Lower leg skin (tissue), 4 donors: ENCODE data around the gene TRPC1. TPM values are rescaled to one million over a fixed set of nuclear protein-coding genes. Genes with fewer than 3 reads are reported as not detected.

Source experiments
- DNase-seq, 2 donors: peaks; one replicate each; pipeline ENCODE4 v3.0.0-alpha.2; 2019; ENCODE audit warnings: low spot score in 2 of 2
- H3K4me3 ChIP-seq: fragments of 200-600 bp; sonication (generic); 2 replicates; pipeline ENCODE4 v1.5.1; 2017; ENCODE audit warnings: mild to moderate bottlenecking, low read depth; ENCODE audit not compliant: poor library complexity, severe bottlenecking
- POLR2A ChIP-seq, 2 donors: fragments of 450-650 bp; IDR thresholded peaks; one replicate each; pipeline ENCODE4 v1.6.1; 2016 to 2017; ENCODE audit warnings: antibody characterized with exemption in 2 of 2, mild to moderate bottlenecking in 1 of 2, moderate library complexity in 1 of 2
- WGBS, 2 donors: methylation state at CpG; one replicate each; pipeline ENCODE4 v1.1.5; 2018; 5-methylcytosine and 5-hydroxymethylcytosine counted together
- intact Hi-C: fragments of 100-400 bp; cut with DNase I; formaldehyde crosslinking; loops from one replicate; pipeline ENCODE4 v1.15.0; 2023; ENCODE audit warnings: low total_unique reads
- total RNA-seq, 4 donors: library from RNA; depleted of rRNA; stranded (reverse); fragments of >200 nt; gene quantifications; one replicate each; pipeline ENCODE4 v1.1.0, GENCODE V29; 2016
- TF ChIP-seq, protein P1 (sequence below), 3 donors: fragments of 450-650 bp; IDR thresholded peaks; one replicate each; pipeline ENCODE4 v1.5.1; 2016; ENCODE audit warnings: antibody characterized with exemption in 3 of 3, mild to moderate bottlenecking in 3 of 3, moderate library complexity in 2 of 3

The TRPC1 gene
- total RNA-seq, 4 donors from 2014 or later = 2.7 to 5.5 (median 4.7) TPM

DNA sequence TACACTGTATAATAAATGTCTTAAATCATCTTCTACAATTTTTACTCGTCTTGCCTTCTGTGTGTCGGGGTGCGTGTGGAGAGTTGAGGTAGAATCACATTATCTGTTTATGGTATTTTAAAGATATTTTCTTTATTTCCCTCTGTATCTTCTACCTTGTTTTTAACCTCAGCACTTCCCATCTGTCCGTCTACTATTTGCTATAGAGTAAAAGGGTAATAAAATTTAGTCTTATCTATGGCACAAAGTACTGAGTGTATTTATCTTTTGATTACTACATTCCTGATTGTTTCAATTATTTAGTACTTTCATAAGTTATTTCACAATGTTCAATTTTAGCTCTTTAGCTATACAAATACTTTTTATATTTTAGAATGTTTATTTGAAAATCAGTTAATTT lies 62.2 kb downstream of the TRPC1 start:
- WGBS, 2 donors = 94 to 95% methylated on average over 4 of the region's 4 CpGs
- TF ChIP-seq, protein P1, sequence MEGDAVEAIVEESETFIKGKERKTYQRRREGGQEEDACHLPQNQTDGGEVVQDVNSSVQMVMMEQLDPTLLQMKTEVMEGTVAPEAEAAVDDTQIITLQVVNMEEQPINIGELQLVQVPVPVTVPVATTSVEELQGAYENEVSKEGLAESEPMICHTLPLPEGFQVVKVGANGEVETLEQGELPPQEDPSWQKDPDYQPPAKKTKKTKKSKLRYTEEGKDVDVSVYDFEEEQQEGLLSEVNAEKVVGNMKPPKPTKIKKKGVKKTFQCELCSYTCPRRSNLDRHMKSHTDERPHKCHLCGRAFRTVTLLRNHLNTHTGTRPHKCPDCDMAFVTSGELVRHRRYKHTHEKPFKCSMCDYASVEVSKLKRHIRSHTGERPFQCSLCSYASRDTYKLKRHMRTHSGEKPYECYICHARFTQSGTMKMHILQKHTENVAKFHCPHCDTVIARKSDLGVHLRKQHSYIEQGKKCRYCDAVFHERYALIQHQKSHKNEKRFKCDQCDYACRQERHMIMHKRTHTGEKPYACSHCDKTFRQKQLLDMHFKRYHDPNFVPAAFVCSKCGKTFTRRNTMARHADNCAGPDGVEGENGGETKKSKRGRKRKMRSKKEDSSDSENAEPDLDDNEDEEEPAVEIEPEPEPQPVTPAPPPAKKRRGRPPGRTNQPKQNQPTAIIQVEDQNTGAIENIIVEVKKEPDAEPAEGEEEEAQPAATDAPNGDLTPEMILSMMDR (IDR thresholded peaks at IDR 0.05) = no peak
- TF ChIP-seq POLR2A (IDR thresholded peaks at IDR 0.05) = no peak
- DNase-seq = no peak
- H3K4me3 ChIP-seq = no peak overlapping the region
- intact Hi-C loops = no loop called here

GRCh38 chr3:142787719-142788118 lies 63.9 kb downstream of the TRPC1 start:
- intact Hi-C loops = no loop called here
- no peak overlapping the region for H3K4me3 ChIP-seq
- TF ChIP-seq, protein P1 (IDR thresholded peaks at IDR 0.05) = no peak
- no peak for TF ChIP-seq POLR2A (IDR thresholded peaks at IDR 0.05)
- WGBS, 2 donors = 43 to 56% methylated on average over 1 of the region's 1 CpG
- DNase-seq = no peak

DNA sequence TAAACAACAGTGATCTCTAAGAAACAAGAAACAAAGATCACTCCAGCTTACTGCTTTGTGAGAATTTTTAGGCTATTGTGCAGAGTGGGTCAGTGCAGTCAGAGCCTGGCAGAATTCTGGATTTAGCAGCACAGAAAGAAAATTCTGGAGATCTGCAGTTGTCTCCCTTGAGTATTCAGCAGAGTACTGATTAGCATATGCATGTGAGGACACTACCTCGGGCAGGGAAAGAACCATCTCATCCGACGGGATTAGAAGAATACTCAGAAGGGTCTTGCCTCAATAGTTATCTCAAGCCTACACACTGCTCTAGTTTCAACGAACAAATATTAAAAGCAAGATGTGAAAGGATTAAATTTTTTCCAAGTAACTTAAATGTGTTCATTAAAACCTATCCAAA lies 70.7 kb downstream of the TRPC1 start:
- 82 to 83% methylated on average over 4 of the region's 4 CpGs for WGBS, 2 donors
- H3K4me3 ChIP-seq = no peak overlapping the region
- DNase-seq = no peak
- TF ChIP-seq POLR2A (IDR thresholded peaks at IDR 0.05) = no peak
- intact Hi-C loops = no loop called here

- H3K4me3 ChIP-seq = no peak overlapping the region
- WGBS, 2 donors = 91 to 93% methylated on average over 1 of the region's 1 CpG
- DNase-seq = no peak
- TF ChIP-seq, protein P1 (IDR thresholded peaks at IDR 0.05) = no peak
- TF ChIP-seq POLR2A (IDR thresholded peaks at IDR 0.05) = no peak
- intact Hi-C loops = no loop called here
Observed at GRCh38 chr3:142795332-142795731, 71.5 kb downstream of the TRPC1 start.

- intact Hi-C loops = no loop called here
- TF ChIP-seq, protein P1 (IDR thresholded peaks at IDR 0.05) = no peak
- no peak for TF ChIP-seq POLR2A (IDR thresholded peaks at IDR 0.05)
- H3K4me3 ChIP-seq = no peak overlapping the region
- WGBS, 2 donors = 85 to 90% methylated on average over 2 of the region's 2 CpGs
- no peak for DNase-seq
Observed at GRCh38 chr3:142796823-142797222, 73.0 kb downstream of the TRPC1 start.

GRCh38 chr3:142801746-142802145 lies 77.9 kb downstream of the TRPC1 start:
- intact Hi-C loops = no loop called here
- H3K4me3 ChIP-seq = no peak overlapping the region
- TF ChIP-seq, protein P1 (IDR thresholded peaks at IDR 0.05) = no peak
- TF ChIP-seq POLR2A (IDR thresholded peaks at IDR 0.05) = no peak
- WGBS, 2 donors = 86 to 87% methylated on average over 2 of the region's 2 CpGs
- DNase-seq = no peak
